Activated T-cell treated with anti-CD3 and anti-CD28 coated beads, Interleukin-2, amount 50 U/mL, for 72 hours (primary cell): ENCODE results near the gene ZFYVE9. TPM values are rescaled to one million over a fixed set of nuclear protein-coding genes. Genes with fewer than 3 reads are reported as not detected.
A peak's percentile ranks its signal among the peaks of the same experiment; 100 is the strongest.
"Not testable (repeated sequence)": the region's sequence is repeated elsewhere in the genome, so short reads cannot be mapped to it uniquely, and the experiment has no call there.

Experiments used
- ATAC-seq, 2 donors: fragments of 150-1000 bp; cut with Tn5 transposase; replicated peaks in 1 of 2; 2 replicates each; pipeline ENCODE4 v1.10.0; 2021; ENCODE audit warnings: moderate library complexity in 2 of 2, mild to moderate bottlenecking in 1 of 2
- DNase-seq, 2 donors: peaks; one replicate each; pipeline ENCODE4 v3.0.0; 2021 to 2022; ENCODE audit warnings: mixed read lengths in 1 of 2
- H3K27ac Mint-ChIP-seq: one replicate; pipeline ENCODE4 v1.8.0; 2022; ENCODE audit warnings: mild to moderate bottlenecking, moderate library complexity, mixed read lengths
- H3K27me3 Mint-ChIP-seq: one replicate; pipeline ENCODE4 v1.8.0; 2022; ENCODE audit warnings: low read depth, mixed read lengths
- H3K36me3 Mint-ChIP-seq, 2 donors: one replicate each; pipeline ENCODE4 v1.8.0; 2022; ENCODE audit warnings: mixed read lengths in 2 of 2, mild to moderate bottlenecking in 1 of 2; ENCODE audit not compliant: insufficient read depth in 2 of 2
- H3K4me1 Mint-ChIP-seq: one replicate; pipeline ENCODE4 v1.8.0; 2022; ENCODE audit warnings: low read depth, mixed read lengths
- H3K4me3 Mint-ChIP-seq, 2 donors: one replicate each; pipeline ENCODE4 v1.8.0; 2022; ENCODE audit warnings: mild to moderate bottlenecking in 2 of 2, mixed read lengths in 2 of 2, moderate library complexity in 2 of 2
- H3K9me3 Mint-ChIP-seq, 2 donors: one replicate each; pipeline ENCODE4 v1.8.0; 2022; ENCODE audit warnings: mixed read lengths in 2 of 2
- total RNA-seq, 2 donors: library from RNA; stranded (reverse); gene quantifications; one replicate each; pipeline ENCODE4 v1.2.3, GENCODE V29; 2022

Gene ZFYVE9
- total RNA-seq, 2 donors from 2014 or later: 4.4 to 5.7 TPM

DNA sequence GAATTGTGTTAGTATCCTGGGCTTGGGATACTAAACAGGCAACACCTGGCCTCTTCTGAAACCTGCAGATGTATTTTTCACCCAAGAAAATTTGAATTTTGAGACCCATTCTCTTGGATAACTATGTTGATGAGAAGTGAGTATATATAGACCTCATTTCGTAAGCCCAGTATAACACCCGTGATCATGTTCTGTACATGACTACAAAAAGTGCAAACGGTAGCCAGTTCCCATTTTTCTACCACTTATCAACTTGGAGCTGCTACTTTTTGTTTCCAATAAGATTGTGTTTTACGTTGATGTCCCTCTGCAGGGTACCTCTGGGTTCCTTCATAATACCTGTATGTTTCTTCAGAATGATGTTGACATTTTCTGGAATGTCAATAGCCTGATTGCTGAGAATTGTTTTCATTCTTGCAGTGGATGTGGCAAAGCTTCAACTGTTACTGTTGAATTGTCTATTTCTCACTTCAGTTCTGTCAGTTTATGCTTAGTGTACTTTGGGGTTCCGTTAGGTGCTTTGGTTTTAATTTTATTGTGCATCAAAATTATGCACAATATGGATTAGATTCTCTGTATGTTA, 48.1 kb downstream of the ZFYVE9 start:
- Mint-ChIP-seq H3K36me3 (no peaks in the 10 kb centered on the region), H3K4me3 (no peak overlapping the region), H3K27ac (no peak overlapping the region), H3K27me3 (no peaks in the 10 kb centered on the region), H3K4me1 (no peaks in the 10 kb centered on the region), H3K9me3 (no peaks in the 10 kb centered on the region)
- DNase-seq (no peak), ATAC-seq (no peak)

GRCh38 chr1:52190500-52191252, 48.8 kb downstream of the ZFYVE9 start:
- Mint-ChIP-seq H3K4me1 (no peaks in the 10 kb centered on the region), H3K27me3 (no peaks in the 10 kb centered on the region), H3K9me3 (no peaks in the 10 kb centered on the region), H3K4me3 (no peak overlapping the region), H3K36me3 (no peaks in the 10 kb centered on the region), H3K27ac (no peak overlapping the region)
- ATAC-seq (no peak), DNase-seq (no peak)

- H3K27me3 Mint-ChIP-seq: no peaks in the 10 kb centered on the region
- no peaks in the 10 kb centered on the region for H3K9me3 Mint-ChIP-seq
- H3K4me1 Mint-ChIP-seq: no peaks in the 10 kb centered on the region
- no peak overlapping the region for H3K27ac Mint-ChIP-seq
- DNase-seq (no peak), ATAC-seq (no peak)
- no peaks in the 10 kb centered on the region for H3K36me3 Mint-ChIP-seq
- no peak overlapping the region for H3K4me3 Mint-ChIP-seq
These were observed 49.6 kb downstream of the ZFYVE9 start for GRCh38 chr1:52191395-52191965.

DNA sequence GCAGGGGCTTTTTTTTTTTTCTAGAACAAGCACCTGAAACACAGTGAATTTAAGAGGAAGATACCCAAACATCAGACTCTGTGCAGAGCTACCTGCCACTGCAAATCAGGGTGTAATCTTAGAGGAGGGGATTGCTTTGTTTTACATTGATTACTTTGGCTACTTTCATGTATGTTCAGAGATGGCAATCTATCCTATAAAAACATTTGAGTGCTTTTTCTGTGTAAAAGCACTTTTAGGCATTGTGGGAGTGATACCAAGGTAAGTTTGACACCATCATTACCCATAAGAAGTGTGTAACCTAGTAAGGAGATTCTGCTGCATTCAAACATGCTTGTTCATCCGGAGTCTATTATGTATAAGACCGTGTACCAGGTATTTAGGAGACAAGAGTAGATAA, 50.1 kb downstream of the ZFYVE9 start:
- H3K4me3 Mint-ChIP-seq: no peak overlapping the region
- no peaks in the 10 kb centered on the region for H3K27me3 Mint-ChIP-seq
- no peaks in the 10 kb centered on the region for H3K4me1 Mint-ChIP-seq
- ATAC-seq (no peak), DNase-seq (no peak)
- H3K36me3 Mint-ChIP-seq: no peaks in the 10 kb centered on the region
- no peak overlapping the region for H3K27ac Mint-ChIP-seq
- no peaks in the 10 kb centered on the region for H3K9me3 Mint-ChIP-seq

DNA sequence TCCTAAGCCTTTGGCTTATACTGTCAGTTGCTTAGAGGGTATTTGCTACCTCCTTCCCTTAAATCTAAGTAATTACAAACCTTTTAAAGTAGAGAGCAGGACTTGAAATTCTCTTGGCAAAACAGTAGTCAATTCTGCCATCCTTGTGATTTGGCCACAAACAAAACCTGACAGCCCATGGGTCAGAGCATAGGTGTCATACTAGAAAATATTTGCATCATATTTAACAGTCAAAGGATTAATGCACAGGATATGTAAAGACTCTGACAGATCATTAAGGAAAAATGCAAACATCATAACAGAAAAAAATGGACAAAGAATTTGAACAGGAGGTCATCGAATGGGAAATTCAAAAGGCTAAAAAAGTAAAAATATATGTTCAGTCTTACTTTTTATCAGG, 50.5 kb downstream of the ZFYVE9 start:
- no peaks in the 10 kb centered on the region for H3K36me3 Mint-ChIP-seq
- no peak overlapping the region for H3K4me3 Mint-ChIP-seq
- ATAC-seq: no peak
- no peaks in the 10 kb centered on the region for H3K9me3 Mint-ChIP-seq
- H3K4me1 Mint-ChIP-seq: no peaks in the 10 kb centered on the region
- no peaks in the 10 kb centered on the region for H3K27me3 Mint-ChIP-seq
- DNase-seq: no peak
- H3K27ac Mint-ChIP-seq: no peak overlapping the region

DNA sequence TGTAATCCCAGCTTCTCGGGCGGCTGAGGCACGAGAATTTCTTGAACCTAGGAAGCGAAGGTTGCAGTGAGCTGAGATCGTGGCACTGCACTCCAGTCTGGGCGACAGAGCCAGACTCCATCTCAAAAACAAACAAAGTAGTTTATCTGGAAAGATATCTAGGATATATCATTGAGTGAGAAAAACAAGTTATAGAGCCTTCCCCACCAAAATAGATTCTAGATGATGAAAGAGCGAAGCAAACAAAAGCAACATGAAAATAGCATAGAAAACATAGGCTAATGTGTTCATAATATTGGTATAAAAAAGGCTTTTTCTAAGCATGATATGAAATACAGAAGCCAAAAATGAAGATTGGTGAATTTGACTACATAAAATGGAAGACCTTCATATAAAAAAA, 52.1 kb downstream of the ZFYVE9 start:
- DNase-seq: no peak
- Mint-ChIP-seq H3K9me3 (no peaks in the 10 kb centered on the region), H3K27me3 (no peaks in the 10 kb centered on the region), H3K4me3 (no peak overlapping the region), H3K36me3 (peaks cover 0 to under 1% of the 10 kb centered on the region in 2 donors), H3K4me1 (no peaks in the 10 kb centered on the region), H3K27ac (no peak overlapping the region)
- ATAC-seq: no peak

DNA sequence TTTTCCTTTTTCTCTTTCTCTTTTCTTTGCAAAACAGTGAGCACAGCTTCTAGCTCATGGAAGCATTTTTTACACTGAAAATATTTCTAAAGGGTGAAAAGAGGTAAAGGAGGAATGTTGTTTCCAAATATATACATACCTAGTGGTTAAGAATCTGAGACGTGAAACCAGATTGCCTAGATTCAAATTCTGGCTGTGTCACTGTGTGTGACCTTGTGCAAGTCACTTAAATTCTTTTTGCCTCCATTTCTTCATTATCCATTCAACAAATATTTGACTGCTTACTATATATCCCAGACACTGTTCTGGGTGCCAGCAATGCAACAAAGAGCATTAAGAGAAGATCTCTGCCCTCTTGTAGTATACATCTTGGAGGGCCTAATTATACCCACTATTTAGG, 53.3 kb downstream of the ZFYVE9 start:
- no peak for ATAC-seq
- peaks cover 2 to 3% of the 10 kb centered on the region in 2 donors for H3K36me3 Mint-ChIP-seq
- DNase-seq: no peak
- H3K9me3 Mint-ChIP-seq: peaks cover 0 to 3% of the 10 kb centered on the region in 2 donors
- H3K4me1 Mint-ChIP-seq: no peaks in the 10 kb centered on the region
- H3K4me3 Mint-ChIP-seq: no peak overlapping the region
- no peak overlapping the region for H3K27ac Mint-ChIP-seq
- no peaks in the 10 kb centered on the region for H3K27me3 Mint-ChIP-seq

DNA sequence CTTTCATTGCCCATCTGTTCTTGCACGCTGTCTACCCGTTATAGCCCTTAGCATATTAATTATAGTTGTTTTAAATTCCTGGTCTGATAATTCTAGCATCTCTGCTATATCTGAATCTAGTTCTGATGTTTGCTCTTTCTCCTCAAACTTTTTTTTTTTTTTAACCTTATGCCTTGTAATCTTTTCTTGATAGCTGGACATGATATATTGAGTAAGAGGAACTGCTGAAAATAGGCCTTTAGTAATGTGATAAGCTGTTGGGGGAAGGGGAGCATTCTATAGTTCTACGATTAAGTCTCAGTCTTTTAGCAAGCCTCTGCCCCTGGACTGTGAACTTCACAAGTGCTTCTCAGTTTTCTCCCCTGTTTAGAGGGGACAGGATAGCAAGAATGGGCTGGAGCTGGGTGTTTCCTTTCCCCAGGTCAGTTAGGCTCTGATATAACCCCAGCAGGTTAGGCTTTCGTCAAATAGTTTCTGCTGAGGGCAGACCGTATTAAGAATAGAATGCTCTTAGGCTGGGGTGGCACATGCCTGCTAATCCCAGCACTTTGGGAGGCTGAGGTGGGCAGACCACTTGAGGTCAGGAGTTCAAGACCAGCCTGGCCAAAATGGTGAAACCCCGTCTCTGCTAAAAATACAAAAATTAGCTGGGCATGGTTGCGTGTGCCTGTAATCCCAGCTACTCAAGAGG, 62.2 kb downstream of the ZFYVE9 start:
- H3K4me3 Mint-ChIP-seq: peak overlapping the region in 1 of 2 donors; percentile 32
- H3K9me3 Mint-ChIP-seq: peaks cover 0 to 3% of the 10 kb centered on the region in 2 donors
- peaks cover 16% of the 10 kb centered on the region for H3K4me1 Mint-ChIP-seq
- no peak for DNase-seq
- H3K27ac Mint-ChIP-seq: no peak overlapping the region
- no peaks in the 10 kb centered on the region for H3K27me3 Mint-ChIP-seq
- H3K36me3 Mint-ChIP-seq: peaks cover 2 to 5% of the 10 kb centered on the region in 2 donors
- ATAC-seq: no peak

- ATAC-seq (no peak), DNase-seq (no peak)
- Mint-ChIP-seq H3K36me3 (peaks cover 0 to 3% of the 10 kb centered on the region in 2 donors), H3K27me3 (no peaks in the 10 kb centered on the region), H3K9me3 (peaks cover under 1 to 2% of the 10 kb centered on the region in 2 donors), H3K27ac (no peak overlapping the region), H3K4me1 (peaks cover 21% of the 10 kb centered on the region), H3K4me3 (peak overlapping the region in 1 of 2 donors; percentile 32)
These were observed 62.8 kb downstream of the ZFYVE9 start for GRCh38 chr1:52204696-52205095.

- DNase-seq, H3K4me3 Mint-ChIP-seq, ATAC-seq, H3K27ac Mint-ChIP-seq, H3K36me3 Mint-ChIP-seq, H3K9me3 Mint-ChIP-seq, H3K27me3 Mint-ChIP-seq: not testable (repeated sequence)
- peaks cover 33% of the 10 kb centered on the region for H3K4me1 Mint-ChIP-seq
These were observed 64.8 kb downstream of the ZFYVE9 start for GRCh38 chr1:52206686-52207085.

DNA sequence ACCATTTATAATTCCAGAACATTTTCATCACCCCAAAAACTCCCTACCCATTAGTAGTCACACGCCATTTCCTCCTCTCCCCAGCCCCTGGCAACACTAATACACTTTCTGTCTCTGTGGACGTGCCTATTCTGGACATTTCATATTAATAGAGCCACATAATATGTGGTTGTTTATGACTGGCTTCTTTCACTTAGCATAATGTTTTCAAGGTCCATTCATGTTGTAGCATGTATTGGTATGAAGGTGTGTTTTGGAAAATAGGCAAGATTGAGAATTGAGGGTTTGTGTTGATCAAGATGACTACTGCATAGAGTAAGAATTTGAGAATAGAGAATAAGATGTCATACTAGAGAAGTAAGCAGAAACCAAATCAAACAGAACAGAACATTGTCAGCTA, 67.5 kb downstream of the ZFYVE9 start:
- DNase-seq: no peak
- Mint-ChIP-seq H3K36me3 (no peaks in the 10 kb centered on the region), H3K4me1 (peaks cover 25% of the 10 kb centered on the region), H3K4me3 (peak overlapping the region in 1 of 2 donors; percentile 42), H3K9me3 (peaks cover 5% of the 10 kb centered on the region in 2 donors), H3K27ac (peak overlapping the region; percentile 17), H3K27me3 (no peaks in the 10 kb centered on the region)
- peak in 1 of 2 donors; percentile 45 for ATAC-seq

GRCh38 chr1:52210044-52210443, 68.2 kb downstream of the ZFYVE9 start:
- Mint-ChIP-seq H3K9me3 (peaks cover 5% of the 10 kb centered on the region in 2 donors), H3K27ac (peak overlapping the region; percentile 17), H3K36me3 (no peaks in the 10 kb centered on the region), H3K27me3 (no peaks in the 10 kb centered on the region), H3K4me1 (peaks cover 19% of the 10 kb centered on the region), H3K4me3 (peak overlapping the region in 1 of 2 donors; percentile 42)
- DNase-seq (no peak), ATAC-seq (peak; percentile 36 to 49)

GRCh38 chr1:52216907-52217458, 75.1 kb downstream of the ZFYVE9 start:
- H3K9me3 Mint-ChIP-seq: peaks cover 15 to 18% of the 10 kb centered on the region in 2 donors
- no peak overlapping the region for H3K27ac Mint-ChIP-seq
- ATAC-seq (no peak), DNase-seq (no peak)
- H3K27me3 Mint-ChIP-seq: no peaks in the 10 kb centered on the region
- no peaks in the 10 kb centered on the region for H3K4me1 Mint-ChIP-seq
- no peak overlapping the region for H3K4me3 Mint-ChIP-seq
- peaks cover 11 to 22% of the 10 kb centered on the region in 2 donors for H3K36me3 Mint-ChIP-seq
